ENCODE measurements around the gene PRRX2.

- TF ChIP-seq, protein P1, sequence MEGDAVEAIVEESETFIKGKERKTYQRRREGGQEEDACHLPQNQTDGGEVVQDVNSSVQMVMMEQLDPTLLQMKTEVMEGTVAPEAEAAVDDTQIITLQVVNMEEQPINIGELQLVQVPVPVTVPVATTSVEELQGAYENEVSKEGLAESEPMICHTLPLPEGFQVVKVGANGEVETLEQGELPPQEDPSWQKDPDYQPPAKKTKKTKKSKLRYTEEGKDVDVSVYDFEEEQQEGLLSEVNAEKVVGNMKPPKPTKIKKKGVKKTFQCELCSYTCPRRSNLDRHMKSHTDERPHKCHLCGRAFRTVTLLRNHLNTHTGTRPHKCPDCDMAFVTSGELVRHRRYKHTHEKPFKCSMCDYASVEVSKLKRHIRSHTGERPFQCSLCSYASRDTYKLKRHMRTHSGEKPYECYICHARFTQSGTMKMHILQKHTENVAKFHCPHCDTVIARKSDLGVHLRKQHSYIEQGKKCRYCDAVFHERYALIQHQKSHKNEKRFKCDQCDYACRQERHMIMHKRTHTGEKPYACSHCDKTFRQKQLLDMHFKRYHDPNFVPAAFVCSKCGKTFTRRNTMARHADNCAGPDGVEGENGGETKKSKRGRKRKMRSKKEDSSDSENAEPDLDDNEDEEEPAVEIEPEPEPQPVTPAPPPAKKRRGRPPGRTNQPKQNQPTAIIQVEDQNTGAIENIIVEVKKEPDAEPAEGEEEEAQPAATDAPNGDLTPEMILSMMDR (conservative IDR thresholded peaks at IDR 0.05) = no peak
- no peak for TF ChIP-seq ZFX (IDR thresholded peaks at IDR 0.05)
These were observed 37.4 kb downstream of the PRRX2 start for GRCh38 chr9:129702589-129703520.
